CD4-positive, alpha-beta T cell (primary cell): Measurements from ENCODE around the gene GFOD1. TPM values are rescaled to one million over a fixed set of nuclear protein-coding genes. Genes with fewer than 3 reads are reported as not detected.

Source experiments
- ATAC-seq: fragments of 200-7000 bp; cut with Tn5 transposase; one replicate; pipeline ENCODE4 v1.10.0; 2022; ENCODE audit warnings: mild to moderate bottlenecking; ENCODE audit not compliant: poor library complexity
- CTCF ChIA-PET: fragments of 350-600 bp; sonication (Branson Sonifier 250); formaldehyde crosslinking; loops from one replicate; lab custom pipeline; 2021; ENCODE audit warnings: antibody characterized with exemption, inconsistent platforms; lab: Charles Lee
- POLR2A ChIA-PET: fragments of 350-600 bp; sonication (Branson Sonifier 250); formaldehyde crosslinking; loops from one replicate; lab custom pipeline; 2021; ENCODE audit warnings: antibody characterized with exemption, inconsistent platforms; lab: Charles Lee
- DNase-seq, 14 experiments: peaks; one replicate each; pipeline ENCODE4 v3.0.0-alpha.2; 2013 to 2020; ENCODE audit warnings: mixed read lengths in 2 of 14
- H3K27ac ChIP-seq, 2 donors: one replicate each; pipeline versions ENCODE4 v1.5.1 to v1.7.0; 2013; ENCODE audit warnings: low read length in 2 of 2, low read depth in 1 of 2, mild to moderate bottlenecking in 1 of 2
- H3K27me3 ChIP-seq, 2 experiments: 1 replicate in 1 of 2; 2 replicates in 1 of 2; pipeline versions ENCODE4 v1.6.1 to v1.7.0; 2013; ENCODE audit warnings: low read length in 2 of 2, control low read depth in 1 of 2, mild to moderate bottlenecking in 1 of 2, moderate library complexity in 1 of 2; ENCODE audit not compliant: insufficient read depth in 2 of 2, control insufficient read depth in 1 of 2
- H3K36me3 ChIP-seq: one replicate; pipeline ENCODE4 v1.6.1; 2013; ENCODE audit warnings: low read length, control low read depth; ENCODE audit not compliant: insufficient read depth
- H3K4me1 ChIP-seq: one replicate; pipeline ENCODE4 v1.6.1; 2013; ENCODE audit warnings: low read length, control low read depth; ENCODE audit not compliant: insufficient read depth
- H3K4me3 ChIP-seq: one replicate; pipeline ENCODE4 v1.5.1; 2013; ENCODE audit warnings: mild to moderate bottlenecking, low read length, moderate library complexity
- H3K9me3 ChIP-seq, 2 experiments: 1 replicate in 1 of 2; 2 replicates in 1 of 2; pipeline versions ENCODE4 v1.6.1 to v1.7.0; 2013; ENCODE audit warnings: low read length in 2 of 2, mild to moderate bottlenecking in 2 of 2, control low read depth in 1 of 2, moderate library complexity in 1 of 2; ENCODE audit not compliant: control insufficient read depth in 1 of 2, insufficient read depth in 1 of 2
- H3K27ac Mint-ChIP-seq: one replicate; pipeline ENCODE4 v1.8.0; 2020; ENCODE audit warnings: mixed read lengths
- H3K27me3 Mint-ChIP-seq: one replicate; pipeline ENCODE4 v1.8.0; 2021; ENCODE audit warnings: mixed read lengths
- H3K36me3 Mint-ChIP-seq: one replicate; pipeline ENCODE4 v1.8.0; 2021; ENCODE audit warnings: low read depth, mixed read lengths
- H3K4me1 Mint-ChIP-seq: one replicate; pipeline ENCODE4 v1.8.0; 2021; ENCODE audit warnings: low read depth, mixed read lengths
- H3K4me3 Mint-ChIP-seq: one replicate; pipeline ENCODE4 v1.8.0; 2020; ENCODE audit warnings: mild to moderate bottlenecking, mixed read lengths
- H3K9me3 Mint-ChIP-seq: one replicate; pipeline ENCODE4 v1.8.0; 2020; ENCODE audit warnings: mixed read lengths
- CTCF ChIP-seq: fragments of 200-600 bp; IDR thresholded peaks from one replicate; pipeline ENCODE4 v1.8.0; 2022; ENCODE audit warnings: antibody characterized with exemption, mild to moderate bottlenecking
- intact Hi-C, 2 experiments: fragments of 100-400 bp; cut with DNase I in 1 of 2; cut with micrococcal nuclease in 1 of 2; formaldehyde crosslinking; loops; one replicate each; pipeline versions ENCODE4 v1.15.1 to v1.9.0; 2023 to 2025; cut with DNase I, micrococcal nuclease
- total RNA-seq, 174 experiments: library from RNA in 2 of 174; stranded (reverse) in 2 of 174; gene quantifications; one replicate each; pipeline ENCODE4 v1.2.3 and lab custom pipeline; 2021 to 2026

The GFOD1 gene
- total RNA-seq, 2 experiments from 2014 or later: 1.3 to 2.0 TPM

- Histone ChIP-seq H3K4me1 (no peaks in the 10 kb centered on the region), H3K27ac (no peak overlapping the region), H3K27me3 (no peaks in the 10 kb centered on the region), H3K36me3 (peaks cover 58% of the 10 kb centered on the region), H3K4me3 (no peak overlapping the region), H3K9me3 (no peaks in the 10 kb centered on the region)
- Mint-ChIP-seq H3K9me3 (no peaks in the 10 kb centered on the region), H3K4me3 (no peak overlapping the region), H3K27ac (no peak overlapping the region), H3K36me3 (peaks cover 93% of the 10 kb centered on the region), H3K27me3 (no peaks in the 10 kb centered on the region), H3K4me1 (no peaks in the 10 kb centered on the region)
- ATAC-seq: no peak
- CTCF ChIA-PET: no interaction called here
- no peak for TF ChIP-seq CTCF
- POLR2A ChIA-PET: no interaction called here
- DNase-seq: no peak
- intact Hi-C loops: no loop called here
Measured at GRCh38 chr6:13314806-13315205, 172.6 kb downstream of the GFOD1 start.

GRCh38 chr6:13311155-13311554 is 176.2 kb downstream of the GFOD1 start:
- no peaks in the 10 kb centered on the region for H3K27me3 ChIP-seq
- ChIA-PET CTCF (no interaction called here), POLR2A (no interaction called here)
- intact Hi-C loops: no loop called here
- no peaks in the 10 kb centered on the region for H3K27me3 Mint-ChIP-seq
- H3K9me3 ChIP-seq: no peaks in the 10 kb centered on the region
- H3K4me1 Mint-ChIP-seq: no peaks in the 10 kb centered on the region
- H3K4me3 ChIP-seq: no peak overlapping the region
- H3K4me3 Mint-ChIP-seq: no peak overlapping the region
- TF ChIP-seq CTCF: no peak
- H3K36me3 Mint-ChIP-seq: peaks cover 93% of the 10 kb centered on the region
- no peak for ATAC-seq
- H3K9me3 Mint-ChIP-seq: no peaks in the 10 kb centered on the region
- H3K4me1 ChIP-seq: no peaks in the 10 kb centered on the region
- H3K36me3 ChIP-seq: peaks cover 62% of the 10 kb centered on the region
- DNase-seq: no peak
- no peak overlapping the region for H3K27ac Mint-ChIP-seq
- no peak overlapping the region for H3K27ac ChIP-seq

GRCh38 chr6:13308332-13308731 is 179.1 kb downstream of the GFOD1 start:
- Histone ChIP-seq H3K27me3 (no peaks in the 10 kb centered on the region), H3K27ac (no peak overlapping the region), H3K9me3 (no peaks in the 10 kb centered on the region), H3K4me1 (peaks cover 1% of the 10 kb centered on the region), H3K4me3 (no peak overlapping the region), H3K36me3 (peaks cover 62% of the 10 kb centered on the region)
- Mint-ChIP-seq H3K9me3 (no peaks in the 10 kb centered on the region), H3K4me1 (peaks cover 10% of the 10 kb centered on the region), H3K27ac (no peak overlapping the region), H3K27me3 (no peaks in the 10 kb centered on the region), H3K36me3 (peaks cover 93% of the 10 kb centered on the region), H3K4me3 (no peak overlapping the region)
- no peak for ATAC-seq
- no peak for TF ChIP-seq CTCF
- POLR2A ChIA-PET: no interaction called here
- CTCF ChIA-PET: no interaction called here
- DNase-seq: no peak
- intact Hi-C loops: no loop called here

Other genes starting within 250 kb of the GFOD1 start
- gene TBC1D7, start 159.1 kb downstream of the GFOD1 start, total RNA-seq: 10 to 100 TPM; 10.2 to 12.3 TPM
- gene SIRT5, start 87.0 kb upstream of the GFOD1 start, total RNA-seq: 10 to 100 TPM; 14.3 to 16.3 TPM
- gene NOL7, start 127.7 kb upstream of the GFOD1 start, total RNA-seq: 10 to 100 TPM; 65.5 to 67.6 TPM
- 10 to 100 TPM; 60.8 to 62.9 TPM for gene RANBP9, start 224.2 kb upstream of the GFOD1 start, total RNA-seq